Measurements from ENCODE around the gene NFATC2.

NFATC2 gene

GRCh38 chr20:51585148-51585547, 42.6 kb upstream of the NFATC2 start:
- H3K9me3 ChIP-seq (ENCODE audit: severe bottlenecking), result no peaks in the 10 kb centered on the region
- no peak overlapping the region for H3K4me3 ChIP-seq (ENCODE audit: low read depth, low read length)
- DNase-seq, result no peak
- H3K27ac ChIP-seq, result no peak overlapping the region
- no peak for TF ChIP-seq CTCF (IDR thresholded peaks at IDR 0.05; ENCODE audit: low read depth, low read length)
- no peaks in the 10 kb centered on the region for H3K36me3 ChIP-seq
- peaks cover 75% of the 10 kb centered on the region for H3K27me3 ChIP-seq (ENCODE audit: insufficient read depth, low read depth, severe bottlenecking)

GRCh38 chr20:51584737-51585136, 42.2 kb upstream of the NFATC2 start:
- Histone ChIP-seq H3K4me3 (ENCODE audit: low read depth, low read length) (no peak overlapping the region), H3K27me3 (ENCODE audit: insufficient read depth, low read depth, severe bottlenecking) (peaks cover 79% of the 10 kb centered on the region), H3K36me3 (no peaks in the 10 kb centered on the region), H3K9me3 (ENCODE audit: severe bottlenecking) (no peaks in the 10 kb centered on the region), H3K27ac (no peak overlapping the region)
- DNase-seq, result no peak
- TF ChIP-seq CTCF (IDR thresholded peaks at IDR 0.05; ENCODE audit: low read depth, low read length), result no peak

- Histone ChIP-seq H3K9me3 (ENCODE audit: severe bottlenecking) (no peaks in the 10 kb centered on the region), H3K36me3 (no peaks in the 10 kb centered on the region), H3K27me3 (ENCODE audit: insufficient read depth, low read depth, severe bottlenecking) (peaks cover 82% of the 10 kb centered on the region), H3K27ac (no peak overlapping the region), H3K4me3 (ENCODE audit: low read depth, low read length) (no peak overlapping the region)
- DNase-seq, result no peak
- no peak for TF ChIP-seq CTCF (IDR thresholded peaks at IDR 0.05; ENCODE audit: low read depth, low read length)
Measured at GRCh38 chr20:51584116-51584515, 41.6 kb upstream of the NFATC2 start.

GRCh38 chr20:51583499-51583898, 41.0 kb upstream of the NFATC2 start:
- no peaks in the 10 kb centered on the region for H3K9me3 ChIP-seq (ENCODE audit: severe bottlenecking)
- peaks cover 84% of the 10 kb centered on the region for H3K27me3 ChIP-seq (ENCODE audit: insufficient read depth, low read depth, severe bottlenecking)
- no peaks in the 10 kb centered on the region for H3K36me3 ChIP-seq
- no peak overlapping the region for H3K4me3 ChIP-seq (ENCODE audit: low read depth, low read length)
- DNase-seq, result no peak
- no peak for TF ChIP-seq CTCF (IDR thresholded peaks at IDR 0.05; ENCODE audit: low read depth, low read length)
- no peak overlapping the region for H3K27ac ChIP-seq

GRCh38 chr20:51583073-51583472, 40.6 kb upstream of the NFATC2 start:
- H3K9me3 ChIP-seq (ENCODE audit: severe bottlenecking), result no peaks in the 10 kb centered on the region
- DNase-seq, result no peak
- TF ChIP-seq CTCF (IDR thresholded peaks at IDR 0.05; ENCODE audit: low read depth, low read length), result no peak
- H3K36me3 ChIP-seq, result no peaks in the 10 kb centered on the region
- H3K27me3 ChIP-seq (ENCODE audit: insufficient read depth, low read depth, severe bottlenecking), result peaks cover 84% of the 10 kb centered on the region
- H3K27ac ChIP-seq, result no peak overlapping the region
- no peak overlapping the region for H3K4me3 ChIP-seq (ENCODE audit: low read depth, low read length)

GRCh38 chr20:51581571-51581970, 39.1 kb upstream of the NFATC2 start:
- TF ChIP-seq CTCF (IDR thresholded peaks at IDR 0.05; ENCODE audit: low read depth, low read length), result no peak
- H3K4me3 ChIP-seq (ENCODE audit: low read depth, low read length), result no peak overlapping the region
- H3K9me3 ChIP-seq (ENCODE audit: severe bottlenecking), result no peaks in the 10 kb centered on the region
- H3K36me3 ChIP-seq, result no peaks in the 10 kb centered on the region
- no peak overlapping the region for H3K27ac ChIP-seq
- H3K27me3 ChIP-seq (ENCODE audit: insufficient read depth, low read depth, severe bottlenecking), result peaks cover 86% of the 10 kb centered on the region
- no peak for DNase-seq
